Lower lobe of right lung (tissue), 2 donors: ENCODE data around the gene ARHGAP10. TPM values are rescaled to one million over a fixed set of nuclear protein-coding genes. Genes with fewer than 3 reads are reported as not detected.

Source experiments
- ATAC-seq, 2 donors: fragments of 200-7000 bp; cut with Tn5 transposase; one replicate each; pipeline ENCODE4 v1.9.1; 2020 to 2022; ENCODE audit warnings: mild to moderate bottlenecking in 2 of 2, moderate library complexity in 2 of 2
- DNase-seq: peaks from one replicate; pipeline ENCODE4 v3.0.0-alpha.2; 2020
- H3K27ac ChIP-seq: fragments of 200-600 bp; one replicate; pipeline ENCODE4 v1.8.0; 2022
- H3K27me3 ChIP-seq: fragments of 200-600 bp; one replicate; pipeline ENCODE4 v1.8.0; 2022; ENCODE audit warnings: low read depth
- H3K36me3 ChIP-seq: fragments of 200-600 bp; one replicate; pipeline ENCODE4 v1.8.0; 2022; ENCODE audit warnings: mild to moderate bottlenecking
- H3K4me1 ChIP-seq: fragments of 200-600 bp; one replicate; pipeline ENCODE4 v1.8.0; 2022
- H3K4me3 ChIP-seq: fragments of 200-600 bp; one replicate; pipeline ENCODE4 v1.8.0; 2022; ENCODE audit warnings: mild to moderate bottlenecking
- H3K9me3 ChIP-seq: fragments of 200-600 bp; one replicate; pipeline ENCODE4 v1.8.0; 2022
- CTCF ChIP-seq: fragments of 200-600 bp; IDR thresholded peaks from one replicate; pipeline ENCODE4 v1.8.0; 2022; ENCODE audit warnings: antibody characterized with exemption, mild to moderate bottlenecking
- intact Hi-C: fragments of 100-400 bp; cut with DNase I; formaldehyde crosslinking; loops from one replicate; pipeline ENCODE4 v1.11.0; 2022
- total RNA-seq: library from RNA; stranded (reverse); fragmentation: NEBNext Ultra II Directional; extraction: Animal tissue kit (Norgen Biotek cat#: 25700); gene quantifications from one replicate; pipeline ENCODE4 v1.2.1, GENCODE V29; 2021
- donor health status: DM: no; HTN: yes; CAD: no; lungs with severe emphysema.

ARHGAP10 gene
- total RNA-seq, 1 donor from 2014 or later = 26.4 TPM

GRCh38 chr4:147928400-147928799, 196.5 kb downstream of the ARHGAP10 start:
- H3K9me3 ChIP-seq = no peaks in the 10 kb centered on the region
- no peak overlapping the region for H3K27ac ChIP-seq
- H3K4me3 ChIP-seq = no peak overlapping the region
- intact Hi-C loops = no loop called here
- ATAC-seq (no peak), DNase-seq (no peak)
- H3K36me3 ChIP-seq = peaks cover 11% of the 10 kb centered on the region
- TF ChIP-seq CTCF = no peak
- no peaks in the 10 kb centered on the region for H3K4me1 ChIP-seq
- H3K27me3 ChIP-seq = no peaks in the 10 kb centered on the region

GRCh38 chr4:147929746-147930145, 197.9 kb downstream of the ARHGAP10 start:
- ATAC-seq (no peak), DNase-seq (no peak)
- Histone ChIP-seq H3K27me3 (no peaks in the 10 kb centered on the region), H3K9me3 (no peaks in the 10 kb centered on the region), H3K36me3 (peaks cover 11% of the 10 kb centered on the region), H3K4me3 (no peak overlapping the region), H3K4me1 (no peaks in the 10 kb centered on the region), H3K27ac (no peak overlapping the region)
- no peak for TF ChIP-seq CTCF
- intact Hi-C loops = no loop called here

GRCh38 chr4:147933316-147933715, 201.4 kb downstream of the ARHGAP10 start:
- no peak overlapping the region for H3K27ac ChIP-seq
- peak; percentile 13 to 40 for ATAC-seq

GRCh38 chr4:147933779-147934178, 201.9 kb downstream of the ARHGAP10 start:
- H3K27ac ChIP-seq = no peak overlapping the region
- no peak for DNase-seq
- TF ChIP-seq CTCF = no peak
- no peak overlapping the region for H3K4me3 ChIP-seq
- ATAC-seq = peak in 1 of 2 donors; percentile 23
- H3K36me3 ChIP-seq = peaks cover 3% of the 10 kb centered on the region
- H3K4me1 ChIP-seq = no peaks in the 10 kb centered on the region
- H3K27me3 ChIP-seq = no peaks in the 10 kb centered on the region
- no peaks in the 10 kb centered on the region for H3K9me3 ChIP-seq
- intact Hi-C loops = no loop called here

More at GRCh38 chr4:147933316-147933715, 201.4 kb downstream of the ARHGAP10 start:
- intact Hi-C loops = no loop called here
- H3K4me3 ChIP-seq = no peak overlapping the region
- no peaks in the 10 kb centered on the region for H3K27me3 ChIP-seq
- peaks cover 3% of the 10 kb centered on the region for H3K36me3 ChIP-seq
- TF ChIP-seq CTCF = no peak
- H3K4me1 ChIP-seq = no peaks in the 10 kb centered on the region
- DNase-seq = no peak
- H3K9me3 ChIP-seq = no peaks in the 10 kb centered on the region

GRCh38 chr4:147938496-147938895, 206.6 kb downstream of the ARHGAP10 start:
- intact Hi-C loops = no loop called here
- Histone ChIP-seq H3K36me3 (peaks cover 14% of the 10 kb centered on the region), H3K4me3 (no peak overlapping the region), H3K27me3 (no peaks in the 10 kb centered on the region), H3K4me1 (peaks cover 4% of the 10 kb centered on the region), H3K27ac (no peak overlapping the region), H3K9me3 (no peaks in the 10 kb centered on the region)
- DNase-seq (no peak), ATAC-seq (no peak)
- no peak for TF ChIP-seq CTCF

GRCh38 chr4:147940171-147940570, 208.3 kb downstream of the ARHGAP10 start:
- no peak for TF ChIP-seq CTCF
- H3K36me3 ChIP-seq = peaks cover 14% of the 10 kb centered on the region
- ATAC-seq (no peak), DNase-seq (no peak)
- no peak overlapping the region for H3K4me3 ChIP-seq
- no peak overlapping the region for H3K27ac ChIP-seq
- intact Hi-C loops = no loop called here
- H3K27me3 ChIP-seq = no peaks in the 10 kb centered on the region
- no peaks in the 10 kb centered on the region for H3K9me3 ChIP-seq
- H3K4me1 ChIP-seq = peaks cover 4% of the 10 kb centered on the region
